AG04450 (cell line): Measurements from ENCODE around the gene PRKD1. TPM values are rescaled to one million over a fixed set of nuclear protein-coding genes. Genes with fewer than 3 reads are reported as not detected.
A peak's percentile ranks its signal among the peaks of the same experiment; 100 is the strongest.

Experiments used
- CTCF ChIA-PET: fragments of 300-600, 350-600 bp; formaldehyde crosslinking; extraction: SDS; loops from one replicate; lab custom pipeline; 2022; ENCODE audit warnings: antibody characterized with exemption, inconsistent platforms; lab: Charles Lee
- POLR2A ChIA-PET: fragments of 350-600 bp; formaldehyde crosslinking; extraction: SDS; loops from one replicate; lab custom pipeline; 2021; ENCODE audit warnings: antibody characterized with exemption, inconsistent platforms; lab: Yijun Ruan, JAX
- DNase-seq: peaks from one replicate; pipeline ENCODE4 v3.0.0-alpha.2; 2011; ENCODE audit warnings: low read depth, low spot score
- H3K27ac ChIP-seq: one replicate; pipeline ENCODE4 v1.5.1; 2012; ENCODE audit warnings: low read depth, low read length, control low read depth
- H3K27me3 ChIP-seq: one replicate; pipeline ENCODE4 v1.6.0; 2012; ENCODE audit warnings: low read length; ENCODE audit not compliant: control insufficient read depth, insufficient read depth
- H3K4me3 ChIP-seq: 2 replicates; pipeline ENCODE4 v1.5.1; 2011; ENCODE audit warnings: mild to moderate bottlenecking, low read depth, low read length, control low read depth
- H3K9me3 ChIP-seq: 2 replicates; pipeline ENCODE4 v1.5.1; 2012; ENCODE audit warnings: low read length; ENCODE audit not compliant: control insufficient read depth, insufficient read depth
- CTCF ChIP-seq: IDR thresholded peaks from 2 replicates; pipeline ENCODE4 v1.5.1; 2011; ENCODE audit warnings: low read depth, low read length, control low read depth, inconsistent platforms
- polyA plus RNA-seq: library from polyadenylated mRNA; depleted of rRNA; stranded (reverse); fragments of >200 nt; gene quantifications from 2 replicates; pipeline ENCODE4 v1.2.3, GENCODE V29; 2011

The PRKD1 gene
- polyA plus RNA-seq, 1 experiment: 24.5 TPM

GRCh38 chr14:29804481-29805266 is 123.0 kb downstream of the PRKD1 start:
- no peak for TF ChIP-seq CTCF
- H3K27me3 ChIP-seq: no peaks in the 10 kb centered on the region
- no peak overlapping the region for H3K27ac ChIP-seq
- CTCF ChIA-PET: no interaction called here
- POLR2A ChIA-PET: no interaction called here
- no peak for DNase-seq
- H3K9me3 ChIP-seq: no peaks in the 10 kb centered on the region
- H3K4me3 ChIP-seq: no peak overlapping the region

GRCh38 chr14:29803045-29803444 is 124.6 kb downstream of the PRKD1 start:
- Histone ChIP-seq H3K4me3 (no peak overlapping the region), H3K9me3 (no peaks in the 10 kb centered on the region), H3K27me3 (no peaks in the 10 kb centered on the region), H3K27ac (no peak overlapping the region)
- TF ChIP-seq CTCF: no peak
- POLR2A ChIA-PET: no interaction called here
- CTCF ChIA-PET: interaction anchor here (0.9 to 1.0 kb wide), 2 partner anchors 253 to 412 kb away, joined by 3 read pairs; no protein-coding TSS in a partner anchor
- DNase-seq: no peak

- POLR2A ChIA-PET: no interaction called here
Observed at GRCh38 chr14:29802211-29802610, 125.4 kb downstream of the PRKD1 start.

GRCh38 chr14:29800961-29801360 is 126.7 kb downstream of the PRKD1 start:
- Histone ChIP-seq H3K4me3 (no peak overlapping the region), H3K27ac (no peak overlapping the region), H3K27me3 (no peaks in the 10 kb centered on the region), H3K9me3 (no peaks in the 10 kb centered on the region)
- TF ChIP-seq CTCF: peak; percentile 28
- DNase-seq: no peak
- ChIA-PET POLR2A (interaction anchor here (0.6 kb wide), 1 partner anchor 27 kb away, joined by 5 read pairs; no protein-coding TSS in a partner anchor), CTCF (interaction anchor here (0.6 to 1.4 kb wide), 7 partner anchors 8 to 414 kb away, joined by 3 to 4 read pairs (median 3); no protein-coding TSS in a partner anchor)

More at GRCh38 chr14:29802211-29802610, 125.4 kb downstream of the PRKD1 start:
- no peak for DNase-seq
- CTCF ChIA-PET: interaction anchor here (1.4 kb wide), 1 partner anchor 36 kb away, joined by 4 read pairs; no protein-coding TSS in a partner anchor
- no peak overlapping the region for H3K27ac ChIP-seq
- no peaks in the 10 kb centered on the region for H3K9me3 ChIP-seq
- no peak overlapping the region for H3K4me3 ChIP-seq
- H3K27me3 ChIP-seq: no peaks in the 10 kb centered on the region
- TF ChIP-seq CTCF: no peak

- no peaks in the 10 kb centered on the region for H3K27me3 ChIP-seq
- no peak overlapping the region for H3K4me3 ChIP-seq
- ChIA-PET POLR2A (no interaction called here), CTCF (no interaction called here)
- no peak overlapping the region for H3K27ac ChIP-seq
- no peak for DNase-seq
- no peaks in the 10 kb centered on the region for H3K9me3 ChIP-seq
- TF ChIP-seq CTCF: no peak
Observed at GRCh38 chr14:29799464-29800095, 128.1 kb downstream of the PRKD1 start.
